ENCODE measurements around the gene GRM4. TPM values are rescaled to one million over a fixed set of nuclear protein-coding genes. Genes with fewer than 3 reads are reported as not detected.

GRM4 gene
- total RNA-seq, 2 donors from 2014 or later, result not detected

DNA sequence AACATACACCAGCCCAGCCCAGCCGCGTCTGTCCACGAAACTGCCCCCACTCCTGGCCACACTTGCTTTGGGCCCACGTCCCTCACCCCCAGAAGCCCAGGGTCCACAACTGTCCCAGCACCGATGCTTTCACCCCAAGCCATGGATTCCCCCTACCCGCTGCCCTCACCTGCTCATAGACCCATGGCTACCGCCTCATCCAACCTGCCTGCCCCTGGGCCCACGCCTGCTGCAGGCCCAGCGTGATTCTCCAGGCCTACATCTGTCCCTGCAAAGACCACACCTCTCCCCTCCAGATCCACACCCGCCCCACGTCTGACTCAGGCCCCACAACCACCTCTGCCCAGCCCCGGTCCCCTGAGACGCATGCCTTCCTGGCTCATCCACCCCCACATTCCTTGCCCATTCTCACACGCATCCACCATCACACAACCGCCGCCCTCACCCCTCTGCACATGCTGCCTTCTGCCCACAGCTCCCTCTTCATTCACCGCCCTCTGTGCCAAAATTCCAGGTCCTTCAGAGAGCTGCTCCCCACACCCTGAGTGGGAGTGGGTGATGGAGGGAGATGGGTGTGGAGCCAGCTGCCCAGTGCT, 86.7 kb downstream of the GRM4 start:
- no peak for ATAC-seq
- intact Hi-C loops (cut with DNase I, micrococcal nuclease), result loop anchor here in 1 of 2 donors (10.0 kb wide), 1 partner anchor 96 kb away; no protein-coding TSS in a partner anchor
- no peak for DNase-seq

DNA sequence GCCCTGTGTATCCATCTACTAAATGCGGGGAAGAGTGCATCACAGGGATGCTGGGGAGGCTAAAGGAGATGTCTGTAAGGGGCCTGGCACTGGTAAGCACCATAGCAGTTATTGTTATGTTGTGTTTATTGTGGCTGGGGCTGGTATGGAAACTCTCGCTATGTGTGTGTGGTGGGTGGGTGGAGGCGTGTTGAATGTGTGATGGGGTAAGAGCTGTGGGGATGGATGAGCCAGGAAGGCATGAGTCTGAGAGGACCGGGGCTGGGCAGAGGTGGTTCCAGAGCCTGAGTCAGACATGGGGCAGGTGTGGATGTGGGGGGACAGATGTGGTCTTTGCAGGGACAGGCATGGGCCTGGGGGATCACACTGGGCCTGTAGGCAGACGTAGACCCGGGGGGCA, 88.1 kb downstream of the GRM4 start:
- ATAC-seq (no peak), DNase-seq (no peak)
- intact Hi-C loops (cut with DNase I, micrococcal nuclease), result loop anchor here in 1 of 2 donors (10.0 kb wide), 1 partner anchor 97 kb away; no protein-coding TSS in a partner anchor

DNA sequence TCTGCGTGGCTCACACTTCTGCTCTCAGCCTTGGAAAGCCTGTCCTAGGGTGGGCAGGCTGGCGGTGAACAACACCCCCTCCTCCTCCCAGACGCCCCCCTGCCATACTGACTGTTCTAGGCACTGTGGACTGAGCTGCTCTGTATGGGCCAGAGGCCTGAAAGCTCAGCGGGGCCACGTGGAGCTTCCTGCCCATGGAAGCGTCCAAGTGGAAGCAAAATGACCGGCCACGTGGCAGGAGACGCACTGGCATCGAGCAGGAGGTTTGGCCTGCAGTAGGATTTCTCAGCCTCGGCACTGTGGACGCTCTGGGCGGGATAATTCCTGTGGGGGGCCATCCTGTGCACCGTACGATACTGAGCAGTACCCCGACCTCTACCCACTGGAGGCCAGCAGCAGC, 88.7 kb downstream of the GRM4 start:
- DNase-seq (no peak), ATAC-seq (no peak)
- intact Hi-C loops (cut with DNase I, micrococcal nuclease), result loop anchor here in 1 of 2 donors (10.0 kb wide), 1 partner anchor 98 kb away; no protein-coding TSS in a partner anchor

DNA sequence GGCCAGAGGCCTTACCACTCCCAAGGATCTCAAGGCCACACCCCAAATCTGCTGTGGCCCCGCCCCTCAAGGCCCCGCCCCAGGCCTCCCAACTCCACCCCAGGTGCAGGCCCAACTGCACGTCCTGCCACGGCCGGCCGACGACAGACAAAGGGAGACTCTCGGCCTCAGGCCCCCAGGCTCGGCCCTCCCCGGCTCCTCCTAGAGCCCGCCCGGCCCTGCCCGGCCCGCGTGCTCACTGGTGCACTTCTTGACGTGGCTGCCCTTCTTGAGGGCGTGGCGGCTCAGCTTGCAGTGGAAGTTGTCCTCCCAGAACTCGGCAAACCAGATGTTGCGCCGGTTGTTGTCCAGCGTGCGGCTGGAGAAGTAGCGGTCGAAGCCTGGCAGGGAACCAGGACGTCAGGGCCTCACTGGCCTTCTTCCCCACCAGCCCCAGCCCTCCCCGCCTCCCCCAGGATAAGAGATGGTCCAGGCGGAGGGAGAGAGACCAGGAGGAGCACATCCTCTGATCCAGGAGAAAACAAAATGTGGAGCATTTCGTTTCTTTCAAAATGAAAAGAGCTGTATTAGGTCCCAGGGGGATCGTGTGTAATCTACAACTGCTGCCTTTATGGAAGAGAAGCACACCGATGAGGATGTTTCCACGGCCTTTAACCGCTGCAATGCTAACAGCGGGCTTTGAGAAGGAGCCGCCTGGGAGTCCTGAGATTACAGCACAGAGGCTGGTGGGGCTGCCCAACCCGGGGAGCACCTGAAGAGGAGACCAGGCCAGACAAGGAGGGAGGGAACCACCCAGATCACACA, 89.4 kb downstream of the GRM4 start:
- intact Hi-C loops (cut with DNase I, micrococcal nuclease), result loop anchor here in 1 of 2 donors (10.0 kb wide), 1 partner anchor 98 kb away; no protein-coding TSS in a partner anchor
- DNase-seq, result peak; percentile 70 to 74

DNA sequence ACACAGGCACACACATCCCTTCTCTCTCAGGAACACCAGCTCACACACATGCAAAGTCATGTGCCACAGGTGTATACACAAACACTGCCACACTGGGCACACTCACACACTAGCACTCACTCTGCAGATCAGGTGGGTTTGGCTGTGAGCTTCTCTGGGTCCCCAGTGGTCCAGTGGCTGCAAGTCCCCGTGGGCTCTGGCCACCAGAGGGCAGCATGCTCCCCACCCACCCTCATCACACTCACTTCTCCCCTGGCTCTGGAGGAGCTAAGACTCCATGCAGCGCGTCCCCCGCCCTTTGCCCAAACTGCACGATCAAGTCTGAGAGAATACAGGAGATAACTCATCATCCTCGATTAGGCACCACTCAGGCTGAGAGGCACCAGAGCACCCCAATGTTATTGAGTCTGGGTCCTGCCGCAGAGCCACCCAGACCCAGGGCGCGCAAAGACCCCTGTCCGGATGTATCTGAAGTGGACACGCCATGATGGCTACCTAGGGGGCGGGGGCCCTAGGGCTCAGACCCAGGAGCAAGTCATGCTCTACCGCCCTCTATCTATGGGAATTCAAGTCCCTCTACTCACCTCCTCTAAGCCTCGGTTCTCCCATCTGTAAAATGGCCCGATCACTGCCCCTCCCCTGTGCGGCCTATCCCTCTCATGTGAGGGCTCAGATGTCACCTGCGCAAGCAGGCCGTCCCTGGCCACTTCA, 90.5 kb downstream of the GRM4 start:
- ATAC-seq, result peak; percentile 46
- intact Hi-C loops (cut with DNase I, micrococcal nuclease), result loop anchor here in 1 of 2 donors (10.0 kb wide), 1 partner anchor 99 kb away; no protein-coding TSS in a partner anchor
- DNase-seq, result peak in 1 of 2 donors; percentile 71

More for the DNA sequence above, 89.4 kb downstream of the GRM4 start:
- ATAC-seq, result peak; percentile 76

DNA sequence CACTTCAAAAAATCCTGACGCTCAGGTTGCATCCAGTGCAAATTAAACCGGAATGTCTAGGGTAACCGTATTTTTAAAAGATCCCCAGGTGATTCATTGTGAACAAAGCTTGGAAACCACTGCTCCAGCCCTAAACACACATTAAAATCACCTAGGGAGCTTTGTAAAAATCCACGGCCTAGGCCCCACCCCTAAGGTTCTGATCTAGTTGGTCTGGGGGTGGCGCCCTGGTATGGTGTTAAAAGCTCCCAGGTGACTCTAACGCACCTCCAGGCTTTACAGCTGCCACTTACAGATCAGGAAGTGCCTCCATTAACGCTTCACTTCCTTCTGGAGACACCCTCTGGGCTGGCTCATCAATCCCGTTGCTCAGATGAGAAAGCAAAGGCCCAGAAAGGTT, 92.2 kb downstream of the GRM4 start:
- intact Hi-C loops (cut with DNase I, micrococcal nuclease), result loop anchor here in 1 of 2 donors (10.0 kb wide), 1 partner anchor 101 kb away; no protein-coding TSS in a partner anchor
- DNase-seq, result peak; percentile 49 to 73
- ATAC-seq, result peak; percentile 86

DNA sequence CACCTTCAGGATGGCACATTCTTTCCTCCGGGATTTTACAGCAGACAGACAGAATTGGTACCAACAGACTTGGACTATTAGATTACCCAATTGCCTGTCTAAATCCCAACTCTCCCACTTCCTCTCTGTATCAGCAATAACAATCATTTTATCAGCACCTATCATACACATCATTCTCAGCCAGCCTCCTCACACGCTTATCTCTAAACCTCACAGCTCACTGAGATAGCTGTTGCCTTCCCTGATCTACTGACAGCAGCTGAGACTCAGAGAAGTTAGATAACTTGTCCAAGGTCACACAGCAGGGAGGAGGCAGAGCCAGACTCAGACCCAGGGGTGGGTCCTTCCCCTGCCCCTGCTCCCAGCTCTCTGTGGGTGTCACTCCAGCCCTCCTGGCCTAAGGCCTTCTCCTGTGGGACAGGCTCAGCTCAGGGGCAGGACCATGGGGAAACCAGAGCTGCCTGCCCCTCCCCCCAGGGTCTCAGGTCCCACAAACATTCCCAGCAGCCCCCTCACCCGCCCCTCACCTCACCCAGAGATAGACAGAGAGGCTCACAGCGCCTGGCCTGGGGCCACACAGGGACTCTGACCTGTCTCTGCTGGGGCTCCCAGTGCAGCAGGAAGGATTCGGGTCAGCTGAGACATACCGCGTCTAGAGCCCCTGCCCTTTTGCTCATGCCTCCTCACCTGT, 92.8 kb downstream of the GRM4 start:
- ATAC-seq, result no peak
- intact Hi-C loops (cut with DNase I, micrococcal nuclease), result loop anchor here in 1 of 2 donors (10.0 kb wide), 1 partner anchor 102 kb away; no protein-coding TSS in a partner anchor
- DNase-seq, result peak in 1 of 2 donors; percentile 11

DNA sequence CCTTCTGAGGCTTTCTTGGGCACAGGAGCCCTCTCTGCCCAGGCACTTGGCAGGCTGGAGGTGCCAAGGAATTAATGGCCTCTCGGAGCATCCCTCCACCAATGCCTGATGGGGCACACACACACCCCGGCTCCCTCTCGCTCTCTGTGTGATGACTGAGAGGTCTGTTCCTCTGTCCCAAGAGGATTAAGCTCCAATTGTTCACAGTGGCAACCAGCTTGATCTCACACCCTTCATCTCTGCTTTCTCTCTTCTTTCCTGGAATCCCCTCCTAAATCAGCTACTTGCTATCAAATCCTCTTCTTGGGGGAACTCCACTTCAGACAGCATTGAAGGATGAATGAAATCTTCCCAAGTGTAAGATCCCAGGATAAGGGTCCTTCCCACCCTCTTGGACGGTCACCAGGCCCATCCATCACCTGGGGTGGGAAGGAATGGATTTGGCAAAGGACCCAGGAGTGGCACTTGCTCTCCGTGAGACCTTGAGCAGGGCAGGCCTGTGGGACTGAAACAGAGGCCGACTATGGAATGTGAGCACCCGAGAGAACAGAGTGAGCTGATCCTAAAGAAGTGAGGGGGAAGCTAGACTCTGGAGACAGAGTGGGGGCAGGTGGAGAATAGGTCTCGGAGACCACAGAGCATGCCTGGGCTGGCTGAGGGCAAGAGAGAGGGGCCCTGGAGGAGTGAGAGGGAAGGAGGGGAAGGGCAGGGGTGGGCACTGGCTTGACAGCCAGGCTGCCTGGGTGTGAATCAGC, 93.6 kb downstream of the GRM4 start:
- ATAC-seq, result no peak
- DNase-seq, result no peak
- intact Hi-C loops (cut with DNase I, micrococcal nuclease), result loop anchor here in 1 of 2 donors (10.0 kb wide), 1 partner anchor 103 kb away; no protein-coding TSS in a partner anchor

DNA sequence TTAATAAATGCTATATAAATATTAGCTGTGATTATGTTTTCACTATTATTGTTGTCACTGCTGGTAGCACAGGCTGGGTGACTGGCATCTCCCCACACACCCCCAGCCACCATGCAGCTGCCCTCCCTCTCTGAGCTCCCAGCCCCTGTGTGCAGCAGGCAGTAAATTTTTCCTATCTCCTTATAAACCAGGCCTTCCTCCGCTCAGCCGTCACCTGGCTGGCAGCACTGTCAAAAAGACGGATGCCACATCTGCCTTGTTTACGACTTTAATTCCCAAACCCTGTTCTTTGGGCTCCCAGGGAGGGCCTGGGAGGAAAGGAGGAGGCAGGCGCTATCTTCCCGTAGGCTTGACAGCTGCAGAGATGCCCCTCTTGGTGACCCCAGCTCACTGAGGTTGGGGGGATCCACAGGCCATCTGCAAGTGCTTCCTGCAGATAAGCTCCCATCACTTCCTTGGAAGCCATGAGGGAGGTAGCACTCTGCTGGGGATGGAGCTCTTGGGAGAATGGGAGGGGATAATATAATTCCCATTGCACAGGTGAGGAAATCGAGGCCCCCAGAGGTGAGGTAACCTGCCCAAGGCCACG, 94.5 kb downstream of the GRM4 start:
- intact Hi-C loops (cut with DNase I, micrococcal nuclease), result loop anchor here in 1 of 2 donors (10.0 kb wide), 1 partner anchor 103 kb away; no protein-coding TSS in a partner anchor
- no peak for DNase-seq
- ATAC-seq, result no peak

DNA sequence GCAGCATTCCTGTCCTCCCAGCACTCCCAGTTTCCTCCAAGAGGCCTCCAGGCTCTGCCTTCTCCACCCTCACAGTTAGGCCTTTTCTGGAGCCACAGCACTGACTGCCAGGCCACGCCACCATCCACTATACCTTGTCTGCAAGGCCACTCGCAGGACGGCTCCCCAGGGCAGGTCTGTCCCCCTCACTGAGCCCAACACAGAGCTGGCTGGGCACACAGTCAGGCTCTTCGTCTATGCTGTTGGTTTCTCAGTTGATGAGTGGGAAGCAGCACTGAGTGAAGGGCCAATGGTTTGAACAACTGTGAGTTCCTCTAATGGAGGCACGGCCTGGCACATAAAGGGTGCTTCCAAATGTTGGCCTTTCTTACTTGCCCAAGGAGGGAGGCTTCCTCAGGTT, 95.2 kb downstream of the GRM4 start:
- intact Hi-C loops (cut with DNase I, micrococcal nuclease), result loop anchor here in 1 of 2 donors (10.0 kb wide), 1 partner anchor 104 kb away; no protein-coding TSS in a partner anchor
- ATAC-seq (no peak), DNase-seq (no peak)

DNA sequence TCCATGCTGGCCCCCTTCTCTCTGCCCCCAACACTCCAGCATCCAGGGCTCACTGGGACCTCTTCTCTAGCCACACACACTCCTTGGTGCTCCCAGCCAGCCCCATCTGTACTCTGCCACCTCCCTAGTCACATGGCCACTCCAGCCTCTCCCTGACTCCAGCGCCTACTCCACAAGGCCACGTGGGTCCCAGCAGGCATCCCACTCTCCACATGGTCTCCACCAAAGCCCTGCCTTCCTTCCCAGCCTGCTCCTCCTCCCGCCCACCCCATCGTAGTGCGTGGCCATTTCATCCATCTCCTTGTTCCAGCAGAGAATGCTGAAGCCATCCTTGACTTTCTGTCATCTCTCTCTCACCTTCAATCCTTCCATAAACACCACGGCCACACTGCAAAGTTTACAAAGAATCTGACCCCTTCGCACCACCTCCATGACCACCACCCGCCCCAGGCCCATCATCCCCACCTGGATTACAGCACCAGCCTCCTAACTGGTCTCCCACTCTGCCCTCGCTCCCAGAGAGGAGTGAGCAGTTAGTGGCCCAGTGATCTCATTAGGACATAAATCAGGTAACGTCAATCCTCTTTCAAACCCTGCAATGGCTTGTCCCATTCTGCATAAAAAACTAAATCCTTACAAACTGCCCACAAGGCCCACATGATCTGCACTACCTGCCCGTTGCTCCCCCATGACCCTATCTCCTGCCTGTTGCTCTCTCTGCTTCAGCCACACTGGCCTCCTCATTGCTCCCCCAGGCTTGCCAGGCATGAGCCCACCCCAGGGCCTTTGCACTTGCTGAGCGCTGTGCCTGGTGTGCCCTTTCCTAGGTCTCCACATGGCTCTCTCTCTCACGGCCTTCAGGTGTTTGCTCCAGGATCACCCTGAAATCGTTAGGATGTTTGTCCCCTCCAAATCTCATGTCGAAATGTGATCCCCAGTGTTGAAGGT, 96.2 kb downstream of the GRM4 start:
- ATAC-seq (no peak), DNase-seq (no peak)
- intact Hi-C loops (cut with DNase I, micrococcal nuclease), result loop anchor here in 1 of 2 donors (10.0 kb wide), 1 partner anchor 105 kb away; no protein-coding TSS in a partner anchor

DNA sequence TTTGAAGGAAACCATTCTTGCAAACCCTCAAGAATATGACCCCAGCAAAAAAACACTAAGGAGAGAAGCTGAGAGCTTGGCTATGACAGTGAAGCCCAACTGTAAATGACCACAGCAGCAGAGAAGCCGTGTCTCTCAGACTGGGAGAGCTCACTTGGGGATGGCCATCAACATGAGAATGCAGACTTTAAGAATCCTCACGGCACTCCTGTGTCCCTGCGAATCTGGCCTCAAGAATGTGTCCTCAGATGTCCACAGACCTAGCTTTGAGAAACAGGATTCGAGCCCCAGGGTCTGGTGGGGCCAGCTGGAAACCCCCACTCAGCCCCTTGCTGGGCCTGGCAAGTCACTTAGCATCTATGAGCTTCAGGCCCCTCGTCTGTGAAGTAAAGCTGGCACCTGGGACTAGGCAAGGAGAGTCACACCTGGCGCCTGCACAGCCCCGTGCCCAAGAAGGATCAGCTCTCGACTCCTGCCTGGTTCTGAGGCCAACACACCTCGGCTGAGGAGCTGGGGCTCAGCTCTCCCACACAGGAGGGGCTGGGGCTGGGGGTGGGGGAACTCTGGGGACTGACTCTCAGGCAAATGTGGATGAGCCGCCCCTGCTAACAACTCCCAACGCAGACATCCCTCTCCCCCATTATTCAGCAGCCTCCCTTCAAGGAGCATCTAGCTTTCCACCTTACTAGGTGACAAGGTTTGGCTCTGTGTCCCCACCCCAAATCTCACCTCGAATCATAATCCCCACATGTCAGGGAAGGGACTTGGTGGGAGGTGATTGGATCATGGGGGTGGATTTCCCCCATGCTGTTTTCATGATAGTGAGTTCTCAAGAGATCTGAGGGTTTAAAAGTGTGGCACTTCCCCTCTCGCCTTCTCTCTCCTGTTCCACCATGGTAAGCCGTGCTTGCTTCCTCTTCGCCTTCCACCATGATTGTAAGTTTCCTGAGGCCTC, 97.7 kb downstream of the GRM4 start:
- ATAC-seq (no peak), DNase-seq (no peak)
- intact Hi-C loops (cut with DNase I, micrococcal nuclease), result no loop called here

DNA sequence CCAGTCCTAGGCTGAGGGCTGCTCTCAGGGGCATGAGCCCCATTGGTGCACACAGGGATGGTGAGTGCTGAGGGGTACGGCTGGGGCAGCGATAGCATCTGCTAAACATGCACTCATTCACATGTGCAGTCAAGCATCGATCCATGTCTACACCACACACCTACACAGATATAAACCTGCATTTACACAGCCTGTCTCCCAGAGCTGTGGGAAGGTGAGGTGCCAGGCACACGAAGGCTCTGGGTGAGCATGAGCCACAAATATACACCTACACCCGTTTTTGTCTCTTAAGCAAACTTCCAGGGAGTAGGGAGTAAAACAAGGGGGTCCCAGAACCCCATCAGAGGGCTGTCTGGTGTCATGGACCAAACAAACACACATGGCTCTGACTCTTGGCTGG, 99.3 kb downstream of the GRM4 start:
- DNase-seq (no peak), ATAC-seq (no peak)
- intact Hi-C loops (cut with DNase I, micrococcal nuclease), result no loop called here

DNA sequence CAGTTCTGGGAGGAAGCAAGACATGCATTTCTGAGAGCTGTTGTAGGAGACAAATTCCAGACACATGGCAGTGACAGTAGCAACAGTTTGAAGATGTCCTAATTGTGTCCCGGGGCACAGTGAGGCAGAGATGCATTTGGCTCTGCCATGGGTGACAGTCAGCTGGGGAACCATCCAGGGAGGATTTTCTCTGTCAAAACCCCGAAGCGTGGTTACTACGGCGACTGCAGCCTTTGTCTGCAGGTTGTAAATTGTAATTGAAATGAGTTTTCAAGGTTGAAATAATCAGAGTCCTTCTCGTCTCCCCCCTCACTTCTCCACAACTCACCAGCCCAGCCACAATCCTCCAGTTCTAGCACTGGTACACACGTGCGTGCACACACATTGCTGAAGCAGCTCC, 100.1 kb downstream of the GRM4 start:
- DNase-seq (no peak), ATAC-seq (no peak)
- intact Hi-C loops (cut with DNase I, micrococcal nuclease), result no loop called here

DNA sequence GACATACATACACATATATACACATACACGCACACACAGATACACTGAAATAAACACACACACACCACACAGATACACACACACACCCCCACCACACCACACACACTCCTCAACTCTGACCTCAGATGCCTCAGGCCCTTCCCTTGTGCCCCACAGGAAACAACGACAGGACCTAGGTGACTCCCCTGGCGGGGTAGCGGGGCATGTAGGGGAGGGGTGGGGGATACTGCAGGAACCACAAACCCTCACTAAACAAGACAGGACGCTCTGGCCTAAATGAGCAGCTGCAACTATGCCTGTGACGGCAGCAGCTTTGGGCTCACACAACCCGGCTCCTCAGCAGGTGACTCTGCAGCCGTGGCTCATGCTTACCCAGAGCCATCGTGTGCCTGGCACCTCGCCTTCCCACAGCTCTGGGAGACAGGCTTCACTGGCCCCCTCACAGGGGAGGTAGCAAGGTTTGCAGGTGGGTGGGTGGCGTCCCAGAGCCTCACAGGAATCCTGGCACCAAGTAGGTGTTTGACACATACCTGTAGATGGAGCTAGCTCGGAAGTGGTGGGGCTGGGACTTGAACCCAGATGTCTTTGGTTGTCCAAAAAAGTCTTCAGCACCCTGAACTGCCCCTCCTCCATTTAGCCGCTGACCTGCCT, 100.8 kb downstream of the GRM4 start:
- DNase-seq (no peak), ATAC-seq (no peak)
- intact Hi-C loops (cut with DNase I, micrococcal nuclease), result no loop called here

Measured in left colon (tissue), 2 donors.